Nephron progenitor cell (in vitro differentiated cells): ENCODE data around the gene MUC20.
"Not testable (repeated sequence)": the region's sequence is repeated elsewhere in the genome, so short reads cannot be mapped to it uniquely, and the experiment has no call there.

Experiments
- DNase-seq: peaks from one replicate; pipeline ENCODE4 v3.0.0; 2021
- H3K27ac Mint-ChIP-seq: 2 replicates; pipeline ENCODE4 v1.8.0; 2021; ENCODE audit warnings: mild to moderate bottlenecking, moderate library complexity, mixed read lengths
- H3K27me3 Mint-ChIP-seq: 2 replicates; pipeline ENCODE4 v1.8.0; 2021; ENCODE audit warnings: mild to moderate bottlenecking, low read depth, mixed read lengths; ENCODE audit not compliant: poor library complexity
- H3K36me3 Mint-ChIP-seq: 2 replicates; pipeline ENCODE4 v1.8.0; 2021; ENCODE audit warnings: low read depth, mixed read lengths
- H3K4me1 Mint-ChIP-seq: 2 replicates; pipeline ENCODE4 v1.8.0; 2021; ENCODE audit warnings: mixed read lengths
- H3K4me3 Mint-ChIP-seq: 2 replicates; pipeline ENCODE4 v1.8.0; 2021; ENCODE audit warnings: mild to moderate bottlenecking, moderate library complexity, mixed read lengths
- H3K9me3 Mint-ChIP-seq: 2 replicates; pipeline ENCODE4 v1.8.0; 2021; ENCODE audit warnings: mild to moderate bottlenecking, moderate library complexity, mixed read lengths
- CTCF ChIP-seq: fragments of 200-600 bp; sonication (generic); IDR thresholded peaks from 2 replicates; pipeline ENCODE4 v1.5.0; 2021; ENCODE audit warnings: antibody characterized with exemption

The MUC20 gene

GRCh38 chr3:195715134-195715533 lies 5.6 kb upstream of the MUC20 start:
- TF ChIP-seq CTCF, result no peak
- no peak for DNase-seq
- no peak overlapping the region for H3K27ac Mint-ChIP-seq
- H3K4me3 Mint-ChIP-seq, result no peak overlapping the region
- peaks cover 6% of the 10 kb centered on the region for H3K27me3 Mint-ChIP-seq
- no peaks in the 10 kb centered on the region for H3K9me3 Mint-ChIP-seq
- peaks cover 18% of the 10 kb centered on the region for H3K36me3 Mint-ChIP-seq
- peaks cover 27% of the 10 kb centered on the region for H3K4me1 Mint-ChIP-seq

- peaks cover 29% of the 10 kb centered on the region for H3K4me1 Mint-ChIP-seq
- no peaks in the 10 kb centered on the region for H3K9me3 Mint-ChIP-seq
- TF ChIP-seq CTCF, result no peak
- H3K27me3 Mint-ChIP-seq, result peaks cover 6% of the 10 kb centered on the region
- H3K27ac Mint-ChIP-seq, result no peak overlapping the region
- H3K4me3 Mint-ChIP-seq, result no peak overlapping the region
- no peak for DNase-seq
- peaks cover 15% of the 10 kb centered on the region for H3K36me3 Mint-ChIP-seq
These were observed 5.1 kb upstream of the MUC20 start for GRCh38 chr3:195715583-195716266.

GRCh38 chr3:195717416-195717815 lies 3.4 kb upstream of the MUC20 start:
- peaks cover 29% of the 10 kb centered on the region for H3K4me1 Mint-ChIP-seq
- no peaks in the 10 kb centered on the region for H3K9me3 Mint-ChIP-seq
- DNase-seq, result no peak
- peaks cover 10% of the 10 kb centered on the region for H3K36me3 Mint-ChIP-seq
- TF ChIP-seq CTCF, result no peak
- H3K27ac Mint-ChIP-seq, result no peak overlapping the region
- H3K27me3 Mint-ChIP-seq, result peaks cover 6% of the 10 kb centered on the region
- no peak overlapping the region for H3K4me3 Mint-ChIP-seq

GRCh38 chr3:195717852-195718476 lies 2.8 kb upstream of the MUC20 start:
- peak overlapping the region; percentile 0 for H3K27ac Mint-ChIP-seq
- H3K27me3 Mint-ChIP-seq, result peaks cover 6% of the 10 kb centered on the region
- peaks cover 10% of the 10 kb centered on the region for H3K36me3 Mint-ChIP-seq
- DNase-seq, result no peak
- no peak for TF ChIP-seq CTCF
- H3K9me3 Mint-ChIP-seq, result no peaks in the 10 kb centered on the region
- no peak overlapping the region for H3K4me3 Mint-ChIP-seq
- H3K4me1 Mint-ChIP-seq, result peaks cover 29% of the 10 kb centered on the region

- H3K4me3 Mint-ChIP-seq, result peak overlapping the region; percentile 11
- H3K27ac Mint-ChIP-seq, result peak overlapping the region; percentile 68
- H3K4me1 Mint-ChIP-seq, result peaks cover 29% of the 10 kb centered on the region
- peaks cover 6% of the 10 kb centered on the region for H3K27me3 Mint-ChIP-seq
- no peaks in the 10 kb centered on the region for H3K9me3 Mint-ChIP-seq
- no peak for DNase-seq
- H3K36me3 Mint-ChIP-seq, result peaks cover 10% of the 10 kb centered on the region
- TF ChIP-seq CTCF, result no peak
These were observed 2.2 kb upstream of the MUC20 start for GRCh38 chr3:195718477-195718984.

- not testable (repeated sequence) for H3K27ac Mint-ChIP-seq, DNase-seq, H3K9me3 Mint-ChIP-seq, H3K36me3 Mint-ChIP-seq, H3K4me3 Mint-ChIP-seq, H3K27me3 Mint-ChIP-seq
- peaks cover 29% of the 10 kb centered on the region for H3K4me1 Mint-ChIP-seq
These were observed 1.1 kb upstream of the MUC20 start for GRCh38 chr3:195719514-195720254.

GRCh38 chr3:195722139-195722995 lies 1.6 kb downstream of the MUC20 start:
- H3K27me3 Mint-ChIP-seq, H3K36me3 Mint-ChIP-seq, H3K4me3 Mint-ChIP-seq, H3K27ac Mint-ChIP-seq, DNase-seq, H3K9me3 Mint-ChIP-seq: not testable (repeated sequence)
- H3K4me1 Mint-ChIP-seq, result peaks cover 38% of the 10 kb centered on the region

GRCh38 chr3:195722996-195723345 lies 2.2 kb downstream of the MUC20 start:
- H3K9me3 Mint-ChIP-seq, H3K27me3 Mint-ChIP-seq, H3K27ac Mint-ChIP-seq, H3K4me3 Mint-ChIP-seq, DNase-seq, H3K36me3 Mint-ChIP-seq: not testable (repeated sequence)
- H3K4me1 Mint-ChIP-seq, result peaks cover 35% of the 10 kb centered on the region
